HepG2 (cell line): Measurements from ENCODE around the gene MTA3. TPM values are rescaled to one million over a fixed set of nuclear protein-coding genes. Genes with fewer than 3 reads are reported as not detected.

ENCODE experiments used
- BCL6 ChIP-seq: IDR thresholded peaks from 2 replicates; pipeline ENCODE4 v1.6.1; 2016; ENCODE audit warnings: missing genetic modification reagents, missing compliant biosample characterization
- CHD2 ChIP-seq: IDR thresholded peaks from 2 replicates; pipeline ENCODE4 v1.6.1; 2011; ENCODE audit warnings: low read depth, low read length, improper control_type of control experiment
- KLF6 ChIP-seq: IDR thresholded peaks from 2 replicates; pipeline ENCODE4 v1.8.0; 2016; ENCODE audit warnings: missing biosample characterization, missing genetic modification reagents
- MEF2D ChIP-seq: sonication (generic); formaldehyde crosslinking; IDR thresholded peaks from 2 replicates; pipeline ENCODE4 v1.5.1; 2020; ENCODE audit warnings: mild to moderate bottlenecking, missing genetic modification reagents
- MEIS2 ChIP-seq: sonication (generic); formaldehyde crosslinking; IDR thresholded peaks from 2 replicates; pipeline ENCODE4 v1.9.0; 2021; ENCODE audit warnings: mild to moderate bottlenecking, missing genetic modification reagents
- MYPOP ChIP-seq: sonication (generic); formaldehyde crosslinking; IDR thresholded peaks from 2 replicates; pipeline ENCODE4 v1.8.1; 2023; ENCODE audit warnings: mild to moderate bottlenecking, moderate library complexity, missing genetic modification reagents
- NR2F1 ChIP-seq, 2 experiments: fragments of 450-650 bp in 1 of 2; formaldehyde crosslinking in 1 of 2; IDR thresholded peaks; 2 replicates each; pipeline versions ENCODE4 v1.5.0 to v1.6.1; 2016 to 2020; ENCODE audit warnings: mild to moderate bottlenecking in 1 of 2, missing compliant biosample characterization in 1 of 2, missing genetic modification reagents in 1 of 2, moderate library complexity in 1 of 2
- PAXIP1 ChIP-seq: sonication (generic); formaldehyde crosslinking; conservative IDR thresholded peaks from 2 replicates; pipeline ENCODE4 v1.4.0; 2020; ENCODE audit warnings: mild to moderate bottlenecking, missing genetic modification reagents, moderate library complexity
- REL ChIP-seq: sonication (generic); formaldehyde crosslinking; conservative IDR thresholded peaks from 2 replicates; pipeline ENCODE4 v1.8.0; 2022; ENCODE audit warnings: mild to moderate bottlenecking, missing genetic modification reagents, moderate library complexity
- SAP130 ChIP-seq: IDR thresholded peaks from 2 replicates; pipeline ENCODE4 v1.6.1; 2016; ENCODE audit warnings: low read depth
- TMF1 ChIP-seq: sonication (generic); formaldehyde crosslinking; IDR thresholded peaks from 2 replicates; pipeline ENCODE4 v1.8.1; 2022; ENCODE audit warnings: low read depth, missing genetic modification reagents
- U2AF2 ChIP-seq: fragments of 200-400 bp; formaldehyde crosslinking; IDR thresholded peaks from 2 replicates; pipeline ENCODE4 v1.6.1; 2017; ENCODE audit warnings: low read depth, mild to moderate bottlenecking, low read length
- XBP1 ChIP-seq: sonication (generic); formaldehyde crosslinking; IDR thresholded peaks from 2 replicates; pipeline ENCODE4 v1.5.0; 2020; ENCODE audit warnings: missing genetic modification reagents
- ZBTB20 ChIP-seq: sonication (generic); formaldehyde crosslinking; IDR thresholded peaks from 2 replicates; pipeline ENCODE4 v1.8.1; 2023; ENCODE audit warnings: missing genetic modification reagents, low read depth, mild to moderate bottlenecking, borderline replicate concordance
- ZBTB26 ChIP-seq: IDR thresholded peaks from 2 replicates; pipeline ENCODE4 v1.6.1; 2016; ENCODE audit warnings: missing compliant biosample characterization, missing genetic modification reagents, borderline replicate concordance
- ZBTB38 ChIP-seq: sonication (generic); formaldehyde crosslinking; IDR thresholded peaks from 2 replicates; pipeline ENCODE4 v1.5.1; 2020; ENCODE audit warnings: mild to moderate bottlenecking, missing genetic modification reagents
- ZBTB4 ChIP-seq: sonication (generic); formaldehyde crosslinking; IDR thresholded peaks from 2 replicates; pipeline ENCODE4 v1.4.0; 2020; ENCODE audit warnings: missing genetic modification reagents, mild to moderate bottlenecking, borderline replicate concordance
- ZNF607 ChIP-seq: sonication (generic); formaldehyde crosslinking; IDR thresholded peaks from 2 replicates; pipeline ENCODE4 v1.5.1; 2020; ENCODE audit warnings: missing genetic modification reagents, mild to moderate bottlenecking, borderline replicate concordance
- ZNF772 ChIP-seq: sonication (generic); formaldehyde crosslinking; IDR thresholded peaks from 2 replicates; pipeline ENCODE4 v1.5.0; 2020; ENCODE audit warnings: mild to moderate bottlenecking, missing genetic modification reagents
- ZNF781 ChIP-seq: sonication (generic); formaldehyde crosslinking; IDR thresholded peaks from 2 replicates; pipeline ENCODE4 v1.5.1; 2020; ENCODE audit warnings: borderline replicate concordance, mild to moderate bottlenecking, missing genetic modification reagents; ENCODE audit errors: not compliant biosample characterization
- polyA plus RNA-seq, 8 experiments: library from polyadenylated mRNA; depleted of rRNA in 3 of 8; stranded (reverse) in 7 of 8; unstranded in 1 of 8; fragments of >200 nt; fragmentation: Illumina TruSeq in 4 of 8; extraction: Trizol in 4 of 8; gene quantifications; 2 replicates each; pipeline versions ENCODE4 v1.2.1 to v1.2.3, GENCODE V29; 2011 to 2016; ENCODE audit warnings: low read depth in 4 of 8, missing spikeins in 1 of 8, mixed read lengths in 1 of 8; ENCODE audit not compliant: insufficient read depth in 1 of 8
- total RNA-seq, 5 experiments: library from RNA; depleted of rRNA; stranded (reverse); fragments of >200 nt; fragmentation: Illumina TruSeq; extraction: Trizol; gene quantifications; 2 replicates each; pipeline ENCODE4 v1.2.3, GENCODE V29; 2016; ENCODE audit warnings: low read depth in 1 of 5

MTA3 gene
- total and polyA plus RNA-seq, 2 of the 13 experiments (the other 11 are each of a cell fraction or from before 2014, with no cell fraction given), result 48.8 to 77.8 TPM

- 0 out of 2 replicates have a peak, but pooled peaks have one; percentile 78 for TF ChIP-seq ZBTB4 (CRISPR knock-in tag)
- TF ChIP-seq BCL6 (CRISPR knock-in tag), result peak; percentile 45; the same call in 1 of the 2 replicates
- TF ChIP-seq NR2F1 (CRISPR knock-in tag; IDR thresholded peaks at IDR 0.05), result no peak
- TF ChIP-seq XBP1, result no peak
- 0 out of 2 replicates have a peak, but pooled peaks have one; percentile 64 for TF ChIP-seq ZNF772 (CRISPR knock-in tag)
- TF ChIP-seq REL (CRISPR knock-in tag), result 0 out of 2 replicates have a peak, but pooled peaks have one; percentile 9
- TF ChIP-seq SAP130 (CRISPR knock-in tag), result peak; percentile 86
- TF ChIP-seq ZBTB38 (CRISPR knock-in tag), result peak; percentile 78
- 0 out of 2 replicates have a peak, but pooled peaks have one; percentile 40 for TF ChIP-seq MEF2D (CRISPR knock-in tag)
- peak; percentile 42; the same call in 1 of the 2 replicates for TF ChIP-seq ZNF607 (CRISPR knock-in tag)
- TF ChIP-seq ZNF781, result peak; percentile 71
- TF ChIP-seq U2AF2, result no peak
- TF ChIP-seq ZBTB20 (CRISPR knock-in tag), result peak; percentile 35; the same call in 1 of the 2 replicates
- TF ChIP-seq TMF1, result no peak
- TF ChIP-seq MYPOP (CRISPR knock-in tag), result 0 out of 2 replicates have a peak, but pooled peaks have one; percentile 61
- peak; percentile 20; the same call in 1 of the 2 replicates for TF ChIP-seq PAXIP1 (CRISPR knock-in tag)
- peak; percentile 80; the same call in 1 of the 2 replicates for TF ChIP-seq MEIS2 (CRISPR knock-in tag)
- no peak for TF ChIP-seq CHD2
- no peak for TF ChIP-seq KLF6 (CRISPR knock-in tag)
- peak; percentile 93 for TF ChIP-seq ZBTB26 (CRISPR knock-in tag)
Measured at GRCh38 chr2:42794271-42795046, 226.0 kb downstream of the MTA3 start (continued).
